Testis (tissue), 2 donors: Measurements from ENCODE around the gene CCL17.

ENCODE experiments used
- CTCF ChIP-seq, 3 experiments: fragments of 450-650 bp in 2 of 3; fragments of 200-600 bp in 1 of 3; sonication (generic) in 1 of 3; IDR thresholded peaks; one replicate each; pipeline ENCODE4 v1.5.1; 2016 to 2019; ENCODE audit warnings: antibody characterized with exemption in 3 of 3, mild to moderate bottlenecking in 2 of 3, moderate library complexity in 1 of 3
- POLR2A ChIP-seq: fragments of 450-650 bp; IDR thresholded peaks from one replicate; pipeline ENCODE4 v1.6.1; 2017; ENCODE audit warnings: antibody characterized with exemption, mild to moderate bottlenecking, moderate library complexity

GRCh38 chr16:57391708-57392107 is 12.9 kb upstream of the CCL17 start:
- TF ChIP-seq POLR2A (no peak), CTCF (IDR thresholded peaks at IDR 0.05) (no peak)
